NCI-H345 treated with DMSO at 0.1 percent for 48 hours (cell line): ENCODE data around the gene HOXA1.
"Not testable (repeated sequence)": the region's sequence is repeated elsewhere in the genome, so short reads cannot be mapped to it uniquely, and the experiment has no call there.

ENCODE experiments used
- DNase-seq: peaks from one replicate; lab custom pipeline; 2025; ENCODE audit not compliant: unreplicated experiment; lab: John Stamatoyannopoulos, UW

Gene HOXA1

GRCh38 chr7:27048438-27048837, 47.4 kb downstream of the HOXA1 start:
- no peak for DNase-seq

DNA sequence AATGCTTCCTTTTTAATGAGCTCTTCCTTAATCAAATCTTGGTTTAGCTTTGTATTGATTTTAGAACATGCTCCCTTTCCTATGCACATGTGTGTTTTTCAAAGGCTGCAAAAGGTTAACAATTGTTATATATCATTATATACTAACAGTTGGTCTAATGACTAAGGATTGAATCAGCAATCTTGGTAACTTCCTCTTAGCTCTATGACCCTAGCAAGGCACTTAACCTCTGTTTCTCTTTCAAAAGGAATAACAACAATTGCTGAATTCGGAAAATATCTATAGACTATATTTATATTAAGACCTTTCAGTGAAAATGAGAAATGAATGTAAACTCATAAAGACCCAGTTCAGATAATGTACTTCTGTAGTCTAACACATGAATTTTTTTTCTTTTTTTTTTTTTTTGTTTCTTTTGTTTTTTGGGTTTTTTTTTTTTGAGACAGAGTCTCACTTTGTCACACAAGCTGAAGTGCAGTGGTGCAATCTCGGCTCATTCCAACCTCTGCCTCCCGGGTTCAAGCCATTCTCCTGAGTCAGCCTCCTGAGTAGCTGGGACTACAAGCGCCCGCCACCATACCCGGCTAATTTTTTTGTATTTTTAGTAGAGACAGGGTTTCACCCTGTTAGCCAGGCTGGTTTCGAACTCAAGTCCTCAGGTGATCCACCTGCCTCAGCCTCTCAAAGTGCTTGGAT, 48.8 kb downstream of the HOXA1 start:
- no peak for DNase-seq

DNA sequence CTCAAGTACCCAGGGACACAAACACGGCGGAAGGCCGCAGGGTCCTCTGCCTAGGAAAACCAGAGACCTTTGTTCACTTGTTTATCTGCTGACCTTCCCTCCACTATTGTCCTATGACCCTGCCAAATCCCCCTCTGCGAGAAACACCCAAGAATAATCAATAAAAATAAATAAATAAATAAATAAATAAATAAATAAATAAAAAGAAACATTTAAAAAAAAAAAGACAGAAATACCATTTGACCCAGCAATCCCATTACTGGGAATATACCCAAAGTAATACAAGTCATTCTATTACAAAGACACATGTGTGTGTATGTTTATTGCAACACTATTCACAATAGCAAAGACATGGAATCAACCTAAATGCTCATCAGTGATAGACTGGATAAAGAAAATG, 49.8 kb downstream of the HOXA1 start:
- not testable (repeated sequence) for DNase-seq

- DNase-seq, result not testable (repeated sequence)
Measured at GRCh38 chr7:27045066-27045465, 50.7 kb downstream of the HOXA1 start.
